ENCODE measurements around the gene RAD54L.
"Not testable (repeated sequence)": the region's sequence is repeated elsewhere in the genome, so short reads cannot be mapped to it uniquely, and the experiment has no call there.

The RAD54L gene

DNA sequence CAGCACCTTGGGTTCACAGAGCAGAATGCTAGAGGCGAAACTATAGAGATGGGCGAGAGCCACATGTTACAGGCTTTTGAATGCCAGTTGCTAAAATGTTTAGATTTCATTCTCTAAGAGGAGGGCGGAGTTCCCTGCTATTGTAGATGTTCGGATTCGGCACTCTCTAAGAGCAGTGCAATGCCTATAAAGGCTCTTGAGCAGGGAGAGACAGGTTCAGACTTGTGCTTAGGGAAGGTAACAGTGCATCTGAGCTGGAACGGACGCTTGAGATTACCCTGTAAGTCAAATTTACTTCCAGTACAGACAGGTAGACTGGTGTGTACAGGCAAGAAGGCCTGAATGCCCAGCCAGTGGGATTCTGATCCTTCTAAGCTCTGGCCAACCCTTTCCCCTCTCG is 29.1 kb upstream of the RAD54L start:
- Mint-ChIP-seq H3K4me3 (no peak overlapping the region), H3K27ac (no peak overlapping the region), H3K4me1 (no peaks in the 10 kb centered on the region), H3K27me3 (ENCODE audit: low read depth) (no peaks in the 10 kb centered on the region), H3K9me3 (peaks cover 2% of the 10 kb centered on the region), H3K36me3 (ENCODE audit: low read depth) (no peaks in the 10 kb centered on the region)
- TF ChIP-seq, protein P1, sequence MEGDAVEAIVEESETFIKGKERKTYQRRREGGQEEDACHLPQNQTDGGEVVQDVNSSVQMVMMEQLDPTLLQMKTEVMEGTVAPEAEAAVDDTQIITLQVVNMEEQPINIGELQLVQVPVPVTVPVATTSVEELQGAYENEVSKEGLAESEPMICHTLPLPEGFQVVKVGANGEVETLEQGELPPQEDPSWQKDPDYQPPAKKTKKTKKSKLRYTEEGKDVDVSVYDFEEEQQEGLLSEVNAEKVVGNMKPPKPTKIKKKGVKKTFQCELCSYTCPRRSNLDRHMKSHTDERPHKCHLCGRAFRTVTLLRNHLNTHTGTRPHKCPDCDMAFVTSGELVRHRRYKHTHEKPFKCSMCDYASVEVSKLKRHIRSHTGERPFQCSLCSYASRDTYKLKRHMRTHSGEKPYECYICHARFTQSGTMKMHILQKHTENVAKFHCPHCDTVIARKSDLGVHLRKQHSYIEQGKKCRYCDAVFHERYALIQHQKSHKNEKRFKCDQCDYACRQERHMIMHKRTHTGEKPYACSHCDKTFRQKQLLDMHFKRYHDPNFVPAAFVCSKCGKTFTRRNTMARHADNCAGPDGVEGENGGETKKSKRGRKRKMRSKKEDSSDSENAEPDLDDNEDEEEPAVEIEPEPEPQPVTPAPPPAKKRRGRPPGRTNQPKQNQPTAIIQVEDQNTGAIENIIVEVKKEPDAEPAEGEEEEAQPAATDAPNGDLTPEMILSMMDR (IDR thresholded peaks at IDR 0.05; ENCODE audit: unreplicated experiment in 3 of 3) = no peak

DNA sequence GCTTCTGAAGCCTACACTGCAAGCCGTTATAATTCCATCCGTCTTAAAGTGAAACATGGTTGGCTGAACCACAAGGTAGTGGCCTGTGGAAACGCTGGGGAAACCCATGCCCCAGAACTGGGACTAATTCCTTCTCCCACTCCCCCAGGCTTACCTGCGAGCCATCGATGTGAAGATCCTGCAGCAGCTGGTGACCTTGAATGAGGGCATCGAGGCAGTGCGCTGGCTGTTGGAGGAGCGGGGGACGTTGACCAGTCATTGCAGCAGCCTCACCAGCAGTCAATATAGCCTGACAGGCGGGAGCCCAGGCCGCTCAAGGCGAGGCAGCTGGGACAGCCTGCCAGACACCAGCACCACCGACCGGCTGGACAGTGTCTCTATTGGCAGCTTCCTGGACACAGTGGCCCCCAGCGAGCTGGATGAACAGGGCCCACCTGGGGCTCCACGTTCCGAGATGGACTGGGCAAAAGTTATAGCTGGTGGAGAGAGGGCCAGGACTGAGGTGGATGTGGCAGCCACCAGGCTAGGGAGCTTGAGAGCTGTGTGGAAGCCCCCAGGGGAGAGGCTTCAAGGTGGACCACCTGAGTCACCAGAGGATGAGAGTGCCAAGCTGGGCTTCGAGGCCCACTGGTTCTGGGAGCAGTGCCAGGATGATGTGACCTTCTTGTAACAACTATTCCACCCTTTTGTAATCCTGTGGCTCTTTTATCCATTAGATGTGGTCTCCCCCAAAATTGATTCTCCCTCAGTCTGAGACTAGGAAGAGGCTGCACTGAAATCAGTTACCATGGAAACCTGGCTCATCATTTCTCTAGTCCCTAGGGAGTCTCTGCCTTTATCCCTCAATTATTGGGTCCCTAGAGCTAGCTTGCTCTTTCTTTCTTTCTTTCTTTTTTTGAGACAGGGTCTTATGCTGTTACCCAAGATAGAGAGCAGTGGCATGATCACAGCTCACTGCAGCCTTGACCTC is 27.7 kb upstream of the RAD54L start:
- Mint-ChIP-seq H3K36me3 (ENCODE audit: low read depth) (no peaks in the 10 kb centered on the region), H3K27me3 (ENCODE audit: low read depth) (peaks cover 3% of the 10 kb centered on the region), H3K27ac (no peak overlapping the region), H3K9me3 (peaks cover 2% of the 10 kb centered on the region), H3K4me1 (no peaks in the 10 kb centered on the region), H3K4me3 (no peak overlapping the region)
- TF ChIP-seq, protein P1 (IDR thresholded peaks at IDR 0.05; ENCODE audit: unreplicated experiment in 3 of 3) = no peak

DNA sequence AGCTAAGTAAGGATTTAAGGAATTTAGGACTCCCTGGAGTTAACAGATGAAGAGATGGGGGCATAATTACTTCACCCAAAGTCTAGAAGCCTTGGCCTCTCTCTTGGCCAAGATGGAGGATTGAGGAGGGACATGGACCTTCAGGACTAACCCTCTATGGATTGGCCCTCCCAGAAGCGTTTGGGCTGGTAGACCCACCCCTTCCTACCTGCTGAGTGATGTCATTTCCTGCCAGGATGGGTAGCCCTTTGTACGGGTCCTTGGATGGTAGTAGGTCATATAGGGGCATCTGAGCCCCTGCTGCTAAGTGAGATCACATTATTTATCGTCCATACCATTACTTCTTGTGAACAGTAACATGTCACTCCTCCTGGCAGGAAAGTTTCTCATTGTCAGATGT is 26.8 kb upstream of the RAD54L start:
- TF ChIP-seq, protein P1 (IDR thresholded peaks at IDR 0.05; ENCODE audit: unreplicated experiment in 3 of 3) = no peak
- H3K4me3 Mint-ChIP-seq = no peak overlapping the region
- no peaks in the 10 kb centered on the region for H3K9me3 Mint-ChIP-seq
- no peak overlapping the region for H3K27ac Mint-ChIP-seq
- no peaks in the 10 kb centered on the region for H3K36me3 Mint-ChIP-seq (ENCODE audit: low read depth)
- no peaks in the 10 kb centered on the region for H3K4me1 Mint-ChIP-seq
- H3K27me3 Mint-ChIP-seq (ENCODE audit: low read depth) = peaks cover 3% of the 10 kb centered on the region

DNA sequence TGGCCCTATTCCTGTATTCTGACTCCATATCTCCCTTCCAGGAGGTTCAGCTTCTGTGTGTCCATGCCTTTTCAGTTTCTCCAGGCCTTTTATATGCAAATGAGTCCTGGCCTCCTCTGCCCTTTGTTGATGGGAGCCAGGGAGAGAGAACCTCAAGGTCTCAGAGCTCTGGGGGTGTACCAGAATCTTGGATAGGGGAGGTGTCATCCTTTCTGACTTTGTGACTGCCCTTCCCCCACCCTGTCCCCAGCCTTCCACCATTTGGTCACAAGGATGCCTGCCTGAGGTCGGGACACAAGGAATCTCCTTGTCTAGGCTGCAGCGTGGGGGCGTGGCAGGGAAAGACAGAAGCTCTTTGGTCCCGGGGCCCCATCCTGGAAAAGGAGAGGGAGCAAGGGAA is 25.8 kb upstream of the RAD54L start:
- H3K27ac Mint-ChIP-seq = no peak overlapping the region
- H3K27me3 Mint-ChIP-seq (ENCODE audit: low read depth) = peaks cover 3% of the 10 kb centered on the region
- no peaks in the 10 kb centered on the region for H3K36me3 Mint-ChIP-seq (ENCODE audit: low read depth)
- H3K4me3 Mint-ChIP-seq = no peak overlapping the region
- TF ChIP-seq, protein P1 (IDR thresholded peaks at IDR 0.05; ENCODE audit: unreplicated experiment in 3 of 3) = no peak
- no peaks in the 10 kb centered on the region for H3K4me1 Mint-ChIP-seq
- no peaks in the 10 kb centered on the region for H3K9me3 Mint-ChIP-seq

DNA sequence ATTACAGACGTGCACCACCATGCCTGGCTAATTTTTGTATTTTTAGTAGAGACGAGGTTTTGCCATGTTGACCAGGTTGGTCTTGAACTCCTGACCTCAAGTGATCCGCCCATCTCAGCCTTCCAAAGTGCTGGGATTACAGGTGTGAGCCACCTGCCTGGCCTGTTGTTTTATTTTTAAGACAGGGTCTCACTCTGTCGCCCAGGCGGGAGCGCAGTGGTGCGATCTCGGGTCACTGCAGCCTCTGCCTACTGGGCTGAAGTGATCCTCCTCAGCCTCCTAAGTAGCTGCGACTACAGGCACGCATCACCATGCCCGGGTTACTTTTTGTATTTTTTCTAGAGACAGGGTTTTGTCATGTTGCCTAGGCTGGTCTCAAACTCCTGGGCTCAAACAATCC is 24.5 kb upstream of the RAD54L start:
- H3K36me3 Mint-ChIP-seq (ENCODE audit: low read depth); H3K4me1 Mint-ChIP-seq; H3K9me3 Mint-ChIP-seq; H3K27me3 Mint-ChIP-seq (ENCODE audit: low read depth); H3K4me3 Mint-ChIP-seq: not testable (repeated sequence)
- H3K27ac Mint-ChIP-seq = peak overlapping the region in 1 of 3 experiments; percentile 5

DNA sequence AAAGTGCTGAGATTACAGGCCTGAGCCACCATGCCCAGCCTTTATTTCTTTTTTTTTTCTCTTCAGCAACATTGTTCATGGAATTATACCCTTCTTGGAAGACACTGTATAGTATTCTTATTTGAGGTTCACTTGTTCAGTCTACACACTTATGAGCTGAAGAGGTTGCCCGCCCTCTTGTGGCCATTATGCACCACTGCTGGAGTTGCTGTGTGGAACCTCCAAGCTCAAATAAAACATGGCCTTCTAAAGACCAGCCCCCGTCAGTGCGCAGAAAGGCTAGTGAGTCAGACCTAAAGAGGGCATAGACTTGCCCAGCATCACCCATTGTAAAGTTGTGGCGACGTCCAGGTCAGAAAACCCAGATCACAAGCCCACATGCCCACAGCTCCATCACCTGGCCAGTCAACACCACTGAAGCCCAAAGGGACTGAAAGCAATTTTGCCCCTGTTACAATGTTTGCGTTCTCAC is 24.1 kb upstream of the RAD54L start:
- no peaks in the 10 kb centered on the region for H3K36me3 Mint-ChIP-seq (ENCODE audit: low read depth)
- H3K9me3 Mint-ChIP-seq = no peaks in the 10 kb centered on the region
- peak overlapping the region in 2 of 3 experiments; percentile 5 to 16 for H3K27ac Mint-ChIP-seq
- TF ChIP-seq, protein P1 (IDR thresholded peaks at IDR 0.05; ENCODE audit: unreplicated experiment in 3 of 3) = peak; percentile 85 to 89 (median 85)
- H3K4me3 Mint-ChIP-seq = no peak overlapping the region
- H3K4me1 Mint-ChIP-seq = no peaks in the 10 kb centered on the region
- H3K27me3 Mint-ChIP-seq (ENCODE audit: low read depth) = peaks cover 3% of the 10 kb centered on the region

Data from nephron (organoid).